HepG2 (cell line): ENCODE results near the gene DMTF1. TPM values are rescaled to one million over a fixed set of nuclear protein-coding genes. Genes with fewer than 3 reads are reported as not detected.

Experiments used
- ERF ChIP-seq: IDR thresholded peaks from 2 replicates; pipeline ENCODE4 v1.6.1; 2018; ENCODE audit warnings: missing biosample characterization, missing genetic modification reagents
- GATAD1 ChIP-seq: IDR thresholded peaks from 2 replicates; pipeline ENCODE4 v1.6.1; 2016; ENCODE audit warnings: missing genetic modification reagents, missing compliant biosample characterization
- GLI4 ChIP-seq: sonication (generic); formaldehyde crosslinking; IDR thresholded peaks from 2 replicates; pipeline ENCODE4 v1.5.1; 2020; ENCODE audit warnings: missing genetic modification reagents, mild to moderate bottlenecking, moderate library complexity, borderline replicate concordance
- HNRNPK ChIP-seq: fragments of 200-400 bp; formaldehyde crosslinking; IDR thresholded peaks from 2 replicates; pipeline ENCODE4 v1.6.1; 2018; ENCODE audit warnings: low read length, low read depth, moderate library complexity, mild to moderate bottlenecking; ENCODE audit not compliant: poor library complexity, severe bottlenecking
- IKZF4 ChIP-seq: sonication (generic); formaldehyde crosslinking; IDR thresholded peaks from 2 replicates; pipeline ENCODE4 v1.5.1; 2020; ENCODE audit warnings: borderline replicate concordance, mild to moderate bottlenecking, low read depth, missing genetic modification reagents; ENCODE audit errors: not compliant biosample characterization
- MAFK ChIP-seq, 2 experiments: IDR thresholded peaks in 1 of 2; conservative IDR thresholded peaks in 1 of 2; 2 replicates each; pipeline ENCODE4 v1.6.1; 2011; ENCODE audit warnings: improper control_type of control experiment in 2 of 2, low read length in 2 of 2
- MXI1 ChIP-seq: IDR thresholded peaks from 3 replicates; pipeline ENCODE4 v1.6.1; 2012; ENCODE audit warnings: low read depth, low read length, inconsistent platforms, borderline replicate concordance
- MZF1 ChIP-seq: sonication (generic); formaldehyde crosslinking; IDR thresholded peaks from 2 replicates; pipeline ENCODE4 v1.8.1; 2023; ENCODE audit warnings: mild to moderate bottlenecking, missing genetic modification reagents, borderline replicate concordance
- NCOA5 ChIP-seq: sonication (generic); formaldehyde crosslinking; IDR thresholded peaks from 2 replicates; pipeline ENCODE4 v1.4.0; 2020; ENCODE audit warnings: missing genetic modification reagents
- ONECUT2 ChIP-seq: sonication (generic); formaldehyde crosslinking; IDR thresholded peaks from 2 replicates; pipeline ENCODE4 v1.4.0; 2020; ENCODE audit warnings: missing genetic modification reagents
- RAD21 ChIP-seq: fragments of 450-650 bp; formaldehyde crosslinking; IDR thresholded peaks from 2 replicates; pipeline ENCODE4 v1.5.0; 2020; ENCODE audit warnings: mild to moderate bottlenecking
- RAD51 ChIP-seq: fragments of 450-650 bp; IDR thresholded peaks from 2 replicates; pipeline ENCODE4 v1.6.1; 2016; ENCODE audit warnings: borderline replicate concordance
- SALL1 ChIP-seq: sonication (generic); formaldehyde crosslinking; IDR thresholded peaks from 2 replicates; pipeline ENCODE4 v1.8.0; 2022; ENCODE audit warnings: mild to moderate bottlenecking, missing genetic modification reagents
- SMARCC2 ChIP-seq: fragments of 450-650 bp; IDR thresholded peaks from 2 replicates; pipeline ENCODE4 v1.6.1; 2017; ENCODE audit warnings: antibody characterized with exemption, mild to moderate bottlenecking
- STAT6 ChIP-seq: sonication (generic); formaldehyde crosslinking; IDR thresholded peaks from 2 replicates; pipeline ENCODE4 v1.4.0; 2020; ENCODE audit warnings: missing genetic modification reagents, mild to moderate bottlenecking, borderline replicate concordance
- ZNF292 ChIP-seq: sonication (generic); formaldehyde crosslinking; IDR thresholded peaks from 2 replicates; pipeline ENCODE4 v1.8.1; 2022; ENCODE audit warnings: mild to moderate bottlenecking, low read depth, missing genetic modification reagents, borderline replicate concordance
- ZNF546 ChIP-seq: sonication (generic); formaldehyde crosslinking; conservative IDR thresholded peaks from 2 replicates; pipeline ENCODE4 v1.8.1; 2023; ENCODE audit warnings: mild to moderate bottlenecking, missing genetic modification reagents
- ZNF569 ChIP-seq: sonication (generic); formaldehyde crosslinking; IDR thresholded peaks from 2 replicates; pipeline ENCODE4 v1.5.0; 2020; ENCODE audit warnings: mild to moderate bottlenecking, missing genetic modification reagents, moderate library complexity, borderline replicate concordance
- ZNF597 ChIP-seq: sonication (generic); formaldehyde crosslinking; IDR thresholded peaks from 2 replicates; pipeline ENCODE4 v1.5.0; 2020; ENCODE audit warnings: missing genetic modification reagents
- ZNF761 ChIP-seq: sonication (generic); formaldehyde crosslinking; conservative IDR thresholded peaks from 2 replicates; pipeline ENCODE4 v1.4.0; 2020; ENCODE audit warnings: mild to moderate bottlenecking, missing genetic modification reagents
- polyA plus RNA-seq, 8 experiments: library from polyadenylated mRNA; depleted of rRNA in 3 of 8; stranded (reverse) in 7 of 8; unstranded in 1 of 8; fragments of >200 nt; fragmentation: Illumina TruSeq in 4 of 8; extraction: Trizol in 4 of 8; gene quantifications; 2 replicates each; pipeline versions ENCODE4 v1.2.1 to v1.2.3, GENCODE V29; 2011 to 2016; ENCODE audit warnings: low read depth in 4 of 8, missing spikeins in 1 of 8, mixed read lengths in 1 of 8; ENCODE audit not compliant: insufficient read depth in 1 of 8
- total RNA-seq, 5 experiments: library from RNA; depleted of rRNA; stranded (reverse); fragments of >200 nt; fragmentation: Illumina TruSeq; extraction: Trizol; gene quantifications; 2 replicates each; pipeline ENCODE4 v1.2.3, GENCODE V29; 2016; ENCODE audit warnings: low read depth in 1 of 5
- TF ChIP-seq, protein P1 (sequence below): IDR thresholded peaks from 2 replicates; pipeline ENCODE4 v1.4.0; 2020; ENCODE audit warnings: mild to moderate bottlenecking, missing genetic modification reagents
- TF ChIP-seq, protein P2 (sequence below): sonication (generic); formaldehyde crosslinking; IDR thresholded peaks from 2 replicates; pipeline ENCODE4 v1.5.0; 2020; ENCODE audit warnings: missing genetic modification reagents

The DMTF1 gene
- total and polyA plus RNA-seq, 2 of the 13 experiments (the other 11 are each of a cell fraction or from before 2014, with no cell fraction given) = 45.8 to 132 TPM

DNA sequence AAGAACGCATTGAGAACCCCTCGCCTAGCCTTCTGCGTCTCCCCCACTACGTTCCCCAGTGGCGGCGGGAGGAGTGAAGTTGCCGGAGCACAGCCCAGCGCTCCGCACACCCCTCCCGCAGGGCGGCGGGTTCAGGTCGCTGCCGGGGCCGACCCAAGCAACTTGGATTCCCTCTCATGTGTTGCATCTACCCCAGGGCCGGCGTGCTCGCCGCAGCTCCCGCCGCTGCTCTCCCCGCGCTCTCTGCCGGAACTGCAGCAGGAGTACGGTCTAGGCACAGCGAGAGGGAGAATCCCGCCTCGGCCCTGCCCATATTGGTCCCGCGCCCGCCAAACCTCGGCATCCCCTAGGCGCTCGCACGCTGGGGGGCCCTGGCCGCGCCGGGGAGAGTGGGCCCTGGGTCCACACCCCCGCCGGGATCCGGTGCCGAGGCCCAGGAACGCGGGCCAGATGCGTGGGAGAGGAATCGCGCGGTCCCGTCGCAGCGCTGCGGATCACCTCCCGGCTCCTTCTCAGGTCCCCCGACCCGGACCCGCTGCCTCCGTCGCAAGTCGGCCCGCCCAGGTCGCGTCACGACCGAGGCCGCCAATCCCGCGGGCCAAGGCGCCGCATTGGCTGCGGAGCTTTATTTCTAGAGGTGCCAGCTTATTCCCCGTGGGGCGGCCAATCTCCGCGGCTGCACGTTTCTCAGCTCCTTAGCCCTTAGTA is 67.9 kb downstream of the DMTF1 start (continued):
- TF ChIP-seq ONECUT2 (CRISPR knock-in tag) (no peak), GATAD1 (CRISPR knock-in tag) (peak; percentile 30; the same call in 1 of the 2 replicates), MZF1 (CRISPR knock-in tag) (no peak), ZNF292 (CRISPR knock-in tag) (no peak), HNRNPK (no peak), STAT6 (CRISPR knock-in tag) (no peak), IKZF4 (CRISPR knock-in tag) (no peak), RAD21 (CRISPR knock-in tag) (no peak), MXI1 (peak; percentile 33; the same call in 1 of the 3 replicates), ZNF569 (no peak), NCOA5 (CRISPR knock-in tag) (no peak), ZNF597 (CRISPR knock-in tag) (no peak), MAFK (conservative IDR thresholded peaks at IDR 0.05 in 1 of 2, IDR thresholded peaks at IDR 0.05 in 1 of 2; ENCODE audit: low read length in 2 of 2) (no peak), SALL1 (peak; percentile 57), ZNF761 (CRISPR knock-in tag) (no peak), GLI4 (CRISPR knock-in tag) (0 out of 2 replicates have a peak, but pooled peaks have one; percentile 34), RAD51 (no peak), SMARCC2 (no peak), ZNF546 (CRISPR knock-in tag) (no peak), ERF (CRISPR knock-in tag) (no peak; the same call in 1 of the 2 replicates)
- TF ChIP-seq, protein P1, sequence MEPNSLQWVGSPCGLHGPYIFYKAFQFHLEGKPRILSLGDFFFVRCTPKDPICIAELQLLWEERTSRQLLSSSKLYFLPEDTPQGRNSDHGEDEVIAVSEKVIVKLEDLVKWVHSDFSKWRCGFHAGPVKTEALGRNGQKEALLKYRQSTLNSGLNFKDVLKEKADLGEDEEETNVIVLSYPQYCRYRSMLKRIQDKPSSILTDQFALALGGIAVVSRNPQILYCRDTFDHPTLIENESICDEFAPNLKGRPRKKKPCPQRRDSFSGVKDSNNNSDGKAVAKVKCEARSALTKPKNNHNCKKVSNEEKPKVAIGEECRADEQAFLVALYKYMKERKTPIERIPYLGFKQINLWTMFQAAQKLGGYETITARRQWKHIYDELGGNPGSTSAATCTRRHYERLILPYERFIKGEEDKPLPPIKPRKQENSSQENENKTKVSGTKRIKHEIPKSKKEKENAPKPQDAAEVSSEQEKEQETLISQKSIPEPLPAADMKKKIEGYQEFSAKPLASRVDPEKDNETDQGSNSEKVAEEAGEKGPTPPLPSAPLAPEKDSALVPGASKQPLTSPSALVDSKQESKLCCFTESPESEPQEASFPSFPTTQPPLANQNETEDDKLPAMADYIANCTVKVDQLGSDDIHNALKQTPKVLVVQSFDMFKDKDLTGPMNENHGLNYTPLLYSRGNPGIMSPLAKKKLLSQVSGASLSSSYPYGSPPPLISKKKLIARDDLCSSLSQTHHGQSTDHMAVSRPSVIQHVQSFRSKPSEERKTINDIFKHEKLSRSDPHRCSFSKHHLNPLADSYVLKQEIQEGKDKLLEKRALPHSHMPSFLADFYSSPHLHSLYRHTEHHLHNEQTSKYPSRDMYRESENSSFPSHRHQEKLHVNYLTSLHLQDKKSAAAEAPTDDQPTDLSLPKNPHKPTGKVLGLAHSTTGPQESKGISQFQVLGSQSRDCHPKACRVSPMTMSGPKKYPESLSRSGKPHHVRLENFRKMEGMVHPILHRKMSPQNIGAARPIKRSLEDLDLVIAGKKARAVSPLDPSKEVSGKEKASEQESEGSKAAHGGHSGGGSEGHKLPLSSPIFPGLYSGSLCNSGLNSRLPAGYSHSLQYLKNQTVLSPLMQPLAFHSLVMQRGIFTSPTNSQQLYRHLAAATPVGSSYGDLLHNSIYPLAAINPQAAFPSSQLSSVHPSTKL (CRISPR knock-in tag) = no peak
- TF ChIP-seq, protein P2, sequence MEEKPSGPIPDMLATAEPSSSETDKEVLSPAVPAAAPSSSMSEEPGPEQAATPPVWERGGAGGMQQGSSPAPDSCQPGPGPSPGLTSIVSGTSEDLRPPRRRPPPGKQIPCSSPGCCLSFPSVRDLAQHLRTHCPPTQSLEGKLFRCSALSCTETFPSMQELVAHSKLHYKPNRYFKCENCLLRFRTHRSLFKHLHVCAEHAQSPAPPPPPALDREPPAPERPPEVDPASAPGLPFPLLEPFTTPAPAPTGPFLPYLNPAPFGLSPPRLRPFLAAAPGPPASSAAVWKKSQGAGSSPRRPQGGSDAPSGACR (CRISPR knock-in tag) = no peak
